ENCODE results near the gene SLC5A7.

Gene SLC5A7

GRCh38 chr2:108048752-108049151 is 62.4 kb downstream of the SLC5A7 start:
- no peak for DNase-seq (ENCODE audit: low spot score)
- TF ChIP-seq CTCF (IDR thresholded peaks at IDR 0.05; ENCODE audit: extremely low read depth, insufficient read depth, missing control alignments) = no peak
- in situ Hi-C loops (cut with MboI; ENCODE audit: low pct_unique_long_range_greater_than_20kb, low sequenced_read_pairs, unreplicated experiment) = no loop called here

GRCh38 chr2:108058576-108059137 is 72.3 kb downstream of the SLC5A7 start:
- TF ChIP-seq CTCF (IDR thresholded peaks at IDR 0.05; ENCODE audit: extremely low read depth, insufficient read depth, missing control alignments) = no peak

GRCh38 chr2:108061439-108062042 is 75.2 kb downstream of the SLC5A7 start:
- in situ Hi-C loops (cut with MboI; ENCODE audit: low pct_unique_long_range_greater_than_20kb, low sequenced_read_pairs, unreplicated experiment) = no loop called here
- no peak for DNase-seq (ENCODE audit: low spot score)
- TF ChIP-seq CTCF (IDR thresholded peaks at IDR 0.05; ENCODE audit: extremely low read depth, insufficient read depth, missing control alignments) = no peak

More at GRCh38 chr2:108058576-108059137, 72.3 kb downstream of the SLC5A7 start:
- DNase-seq (ENCODE audit: low spot score) = no peak
- in situ Hi-C loops (cut with MboI; ENCODE audit: low pct_unique_long_range_greater_than_20kb, low sequenced_read_pairs, unreplicated experiment) = no loop called here
